GM19351 (cell line): ENCODE results near the gene MPHOSPH8.
A peak's percentile ranks its signal among the peaks of the same experiment; 100 is the strongest.
"Not testable (repeated sequence)": the region's sequence is repeated elsewhere in the genome, so short reads cannot be mapped to it uniquely, and the experiment has no call there.

Source experiments
- ATAC-seq: cut with Tn5 transposase; IDR thresholded peaks from one replicate; pipeline ENCODE4 v1.9.1; 2021; ENCODE audit warnings: mild to moderate bottlenecking, moderate library complexity; ENCODE audit not compliant: unreplicated experiment

MPHOSPH8 gene

DNA sequence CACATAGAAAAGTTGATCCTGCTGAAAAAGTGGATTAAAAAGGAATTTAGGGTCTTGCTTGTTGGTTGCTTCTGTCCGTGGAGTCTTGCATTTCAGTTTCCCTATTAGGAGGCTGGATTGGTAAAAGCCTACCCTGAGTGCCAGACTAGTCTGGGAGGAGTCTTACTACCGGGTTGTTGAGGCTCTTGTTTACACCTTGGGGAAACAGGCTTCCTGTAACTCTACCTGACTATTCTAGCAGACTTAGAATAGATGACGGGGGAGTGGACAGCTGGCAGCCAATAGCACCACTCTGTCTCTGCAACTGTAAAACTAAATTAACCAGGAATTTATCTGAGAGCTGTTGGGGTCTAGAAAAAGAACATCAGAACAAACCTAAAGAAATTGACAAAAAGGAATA lies 11.3 kb upstream of the MPHOSPH8 start:
- ATAC-seq, result no peak

DNA sequence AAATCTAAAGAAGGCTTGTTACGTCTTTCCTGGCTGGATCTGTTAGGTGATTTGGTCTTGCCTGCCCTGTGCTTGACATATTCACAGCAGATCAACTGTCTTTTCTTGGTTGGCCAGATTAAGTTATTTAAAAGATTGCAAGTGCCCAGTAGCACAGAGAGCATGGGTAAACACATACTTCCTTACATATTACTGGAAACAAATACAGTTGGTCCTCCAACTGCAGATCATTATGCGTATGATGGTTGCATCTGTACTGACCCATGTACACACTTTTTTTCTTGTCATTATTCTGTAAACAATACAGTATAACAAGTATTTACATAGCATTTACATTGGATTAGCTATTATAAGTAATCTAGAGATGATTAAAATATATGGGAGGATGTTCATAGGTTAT lies 9.2 kb upstream of the MPHOSPH8 start:
- ATAC-seq, result no peak

DNA sequence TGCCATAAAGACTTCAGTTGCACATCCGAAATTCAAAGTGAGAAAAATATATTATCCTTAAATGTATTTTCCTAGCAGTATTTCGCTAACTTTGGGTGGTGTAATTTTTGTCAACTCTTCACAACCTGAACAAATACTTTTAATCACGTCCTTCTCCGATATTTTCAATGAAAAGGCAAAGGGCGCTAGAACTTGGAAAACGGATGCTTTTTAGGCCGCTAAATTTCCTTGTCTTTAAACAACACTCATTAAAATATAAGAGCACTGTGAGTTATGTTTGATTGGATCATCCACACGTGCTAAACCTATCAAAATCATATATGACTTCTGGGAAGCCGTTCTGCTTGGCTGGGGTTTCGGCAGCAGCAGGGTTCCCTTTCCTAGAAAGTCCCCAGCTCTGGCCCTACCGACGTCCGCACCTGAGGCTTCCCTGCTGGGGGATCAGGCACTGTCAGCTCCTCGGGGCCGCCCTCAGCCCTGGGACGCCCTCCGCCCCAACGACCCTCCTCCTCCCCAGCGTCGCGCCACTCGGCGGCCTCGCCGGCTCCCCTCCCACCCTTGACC lies 462 bp upstream of the MPHOSPH8 start:
- ATAC-seq, result no peak

DNA sequence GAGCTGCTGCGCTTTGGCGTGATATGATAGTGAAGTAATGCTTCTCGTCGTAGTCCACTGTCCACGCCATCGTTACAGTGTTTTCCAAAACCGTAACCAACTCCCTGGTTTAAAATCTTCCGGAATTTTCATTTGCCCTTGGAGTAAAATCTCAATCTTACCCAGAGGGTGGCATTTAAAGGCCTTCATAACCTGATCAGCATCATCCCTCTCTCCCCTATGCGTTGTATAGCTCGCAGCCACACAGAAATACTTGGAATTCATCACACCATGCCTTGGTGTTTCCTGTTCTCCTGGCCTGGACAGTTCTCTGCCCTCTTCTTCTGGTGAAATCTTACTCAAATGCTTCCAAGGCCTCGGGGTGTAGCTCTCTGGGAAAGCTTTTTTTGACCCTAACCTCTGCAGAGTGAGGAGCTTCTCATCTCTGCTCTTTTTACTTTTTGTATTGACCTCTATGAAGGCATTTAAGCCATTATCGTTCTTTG lies 839 bp downstream of the MPHOSPH8 start:
- peak; percentile 22 for ATAC-seq

DNA sequence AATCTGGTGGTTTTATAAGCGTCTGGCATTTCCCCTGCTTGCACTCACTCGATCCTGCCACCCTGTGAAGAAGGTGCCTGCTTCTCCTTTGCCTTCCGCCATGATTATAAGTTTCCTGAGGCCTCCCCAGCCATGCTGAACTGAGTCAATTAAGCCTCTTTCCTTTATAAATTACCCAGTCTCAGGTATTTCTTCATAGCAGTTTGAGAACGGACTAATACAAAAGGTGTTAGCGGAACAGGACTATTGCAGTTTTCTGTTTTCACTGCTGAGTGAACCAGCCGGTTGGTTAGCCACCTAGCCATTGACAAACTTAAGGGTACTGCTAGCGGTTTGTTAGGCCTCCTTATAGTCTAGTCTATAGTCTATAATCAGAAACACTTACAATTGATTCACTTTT lies 2.5 kb downstream of the MPHOSPH8 start:
- ATAC-seq, result not testable (repeated sequence)

DNA sequence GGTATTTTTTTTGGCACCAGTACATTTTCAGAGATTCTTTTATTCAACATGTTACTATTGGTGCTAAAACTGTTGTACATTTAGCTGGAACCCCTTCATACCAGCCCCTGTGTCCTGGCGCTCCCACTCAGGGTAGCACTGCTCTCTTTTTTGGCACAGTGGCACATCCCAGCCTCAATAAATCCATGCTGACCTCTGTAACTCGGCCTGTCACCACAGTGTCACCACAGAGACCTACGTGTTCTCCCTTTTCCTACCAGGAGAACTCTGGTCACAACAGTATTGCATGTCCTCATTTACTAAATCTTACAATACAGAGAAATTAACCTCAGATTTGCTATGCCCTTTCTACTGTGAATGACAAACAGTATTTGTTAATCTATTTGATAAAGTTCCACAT lies 10.2 kb downstream of the MPHOSPH8 start:
- ATAC-seq, result no peak

DNA sequence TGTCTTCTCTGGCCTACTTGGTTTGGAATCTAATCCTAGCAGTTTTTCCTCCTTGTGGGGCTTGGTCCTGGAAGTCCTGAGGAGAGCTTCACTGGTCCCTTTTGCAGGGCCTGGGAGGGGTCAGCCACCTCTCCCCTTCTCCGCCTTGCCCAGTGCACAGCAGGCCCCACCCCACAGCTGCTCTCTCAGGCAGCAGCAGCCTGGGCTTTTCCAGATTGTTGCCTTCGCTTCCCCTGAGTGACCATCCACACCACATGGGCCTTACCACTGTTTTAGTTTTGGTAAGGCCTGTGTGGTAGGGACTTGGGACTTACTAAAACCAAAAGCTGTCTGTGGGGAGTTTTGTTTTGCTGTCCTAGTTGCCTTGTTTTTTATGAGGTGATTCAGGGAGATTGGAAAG lies 11.5 kb downstream of the MPHOSPH8 start:
- no peak for ATAC-seq

DNA sequence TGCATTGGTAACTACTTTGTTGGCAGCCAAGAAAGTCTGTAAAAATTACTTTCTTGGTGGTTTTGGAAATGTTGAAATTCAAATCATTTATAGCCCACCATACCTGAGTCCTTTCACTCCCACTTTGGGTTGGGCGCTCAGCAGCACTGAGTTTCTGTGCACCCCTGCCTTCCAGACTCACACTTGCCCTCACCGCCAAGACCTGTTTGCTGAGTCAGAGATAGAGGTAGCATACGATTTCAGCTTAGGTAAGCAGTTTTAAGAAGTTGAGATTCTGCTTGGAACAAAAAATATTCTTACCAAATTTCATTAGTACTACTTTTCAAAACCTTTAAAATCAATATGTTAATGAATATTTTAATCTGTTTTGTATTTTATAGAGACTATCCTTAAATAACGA lies 12.6 kb downstream of the MPHOSPH8 start:
- no peak for ATAC-seq

DNA sequence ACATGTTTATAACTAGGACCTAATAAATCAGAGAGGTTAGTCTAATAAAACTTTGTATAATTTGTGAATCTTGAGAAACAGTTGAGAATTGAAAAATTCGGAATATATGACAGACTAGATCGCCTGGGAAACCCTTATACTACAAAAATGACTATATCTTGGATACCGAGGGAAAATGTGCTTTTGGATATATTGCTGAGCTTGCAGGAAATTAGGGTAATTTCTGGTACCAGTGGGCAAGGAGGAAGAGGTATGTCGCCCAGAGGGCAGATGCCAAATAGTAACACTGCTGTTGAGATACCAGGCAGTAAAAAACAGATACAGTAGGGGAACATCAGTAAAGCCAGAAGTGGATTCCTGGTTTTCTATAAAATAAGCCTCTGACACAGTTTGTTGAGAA lies 17.3 kb downstream of the MPHOSPH8 start:
- no peak for ATAC-seq

DNA sequence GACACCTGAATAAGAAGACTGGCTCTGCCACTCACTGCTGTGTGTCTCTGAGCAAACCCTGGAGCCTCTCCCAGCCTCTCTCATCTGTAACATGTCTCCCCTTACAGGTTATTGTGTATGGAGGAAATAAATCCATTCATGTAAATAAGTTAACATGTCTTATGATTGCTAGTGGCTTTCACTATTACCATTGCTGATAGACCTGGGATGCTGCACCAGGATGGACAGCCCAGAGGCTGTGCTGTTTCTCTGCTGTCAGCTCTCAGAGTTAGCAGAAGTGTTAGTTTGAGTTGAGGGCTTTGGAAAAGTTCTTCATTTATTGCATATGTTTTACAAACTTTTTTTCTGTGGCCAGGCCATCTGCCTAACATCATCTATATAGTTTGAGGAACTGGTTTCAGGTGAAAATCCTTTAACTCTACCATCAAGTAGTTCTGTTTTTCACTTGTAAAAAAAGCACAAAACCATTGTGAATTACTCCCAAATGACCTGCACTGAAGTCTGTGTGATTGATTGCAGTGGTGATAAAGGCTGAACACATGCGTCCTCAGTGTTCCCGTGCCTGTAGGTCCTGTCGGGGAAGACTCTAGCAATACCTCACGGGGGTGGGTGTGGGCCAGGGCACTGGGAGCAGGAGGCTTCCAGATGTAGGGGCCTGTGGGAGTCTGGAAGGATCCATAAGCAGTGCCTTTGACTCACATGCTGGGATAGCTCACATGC lies 24.6 kb downstream of the MPHOSPH8 start:
- no peak for ATAC-seq

DNA sequence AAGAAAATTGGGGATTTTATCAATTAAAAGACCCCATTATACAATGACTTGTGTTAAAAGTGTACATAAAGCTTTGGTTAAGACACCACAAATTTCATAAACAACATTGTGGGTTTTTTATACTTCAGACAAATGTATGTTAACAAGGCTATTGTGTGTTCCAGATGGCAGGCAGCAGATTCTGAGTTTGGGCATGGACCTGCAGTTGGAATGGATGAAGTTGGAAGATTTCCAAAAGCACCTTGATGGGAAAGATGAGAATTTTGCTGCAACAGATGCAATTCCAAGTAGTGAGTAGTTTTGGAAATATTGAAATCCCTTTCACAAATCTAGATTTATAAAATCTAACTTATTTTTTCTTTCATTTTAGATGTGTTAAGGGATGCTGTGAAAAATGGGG lies 25.4 kb downstream of the MPHOSPH8 start:
- ATAC-seq, result no peak

DNA sequence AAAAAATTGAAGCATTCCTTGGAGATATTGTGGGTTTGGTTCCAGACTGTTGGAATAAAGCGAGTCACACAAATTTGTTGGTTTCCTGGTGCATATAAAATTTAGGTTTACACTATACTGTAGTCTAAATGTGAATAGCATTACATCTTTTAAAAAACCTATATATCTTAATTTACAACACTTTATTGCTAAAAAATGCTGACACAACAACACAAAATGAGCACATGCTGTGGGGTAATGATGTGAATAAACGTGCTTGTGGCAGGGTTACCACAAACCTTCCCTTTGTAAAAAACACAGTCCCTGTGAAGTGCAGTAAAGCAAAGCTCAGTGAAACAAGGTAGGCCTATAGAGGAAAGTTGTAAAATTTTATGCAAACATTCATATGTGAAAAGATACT lies 27.7 kb downstream of the MPHOSPH8 start:
- no peak for ATAC-seq

DNA sequence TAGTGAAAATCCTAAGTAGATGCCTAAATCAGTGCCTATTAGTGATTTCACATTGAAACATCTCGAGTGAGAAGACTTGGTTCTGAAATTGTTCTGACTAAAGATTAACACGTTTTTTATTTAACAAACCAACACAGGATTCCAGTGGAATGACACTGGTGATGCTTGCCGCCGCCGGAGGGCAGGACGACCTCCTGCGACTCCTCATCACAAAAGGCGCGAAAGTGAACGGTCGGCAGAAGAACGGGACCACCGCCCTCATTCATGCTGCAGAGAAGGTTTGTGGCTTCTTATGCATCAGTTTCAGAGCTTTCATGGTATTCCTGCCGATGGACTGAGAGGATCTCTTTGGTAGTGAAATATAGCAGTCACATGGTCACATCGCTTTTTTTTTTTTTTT lies 28.1 kb downstream of the MPHOSPH8 start:
- ATAC-seq, result no peak

DNA sequence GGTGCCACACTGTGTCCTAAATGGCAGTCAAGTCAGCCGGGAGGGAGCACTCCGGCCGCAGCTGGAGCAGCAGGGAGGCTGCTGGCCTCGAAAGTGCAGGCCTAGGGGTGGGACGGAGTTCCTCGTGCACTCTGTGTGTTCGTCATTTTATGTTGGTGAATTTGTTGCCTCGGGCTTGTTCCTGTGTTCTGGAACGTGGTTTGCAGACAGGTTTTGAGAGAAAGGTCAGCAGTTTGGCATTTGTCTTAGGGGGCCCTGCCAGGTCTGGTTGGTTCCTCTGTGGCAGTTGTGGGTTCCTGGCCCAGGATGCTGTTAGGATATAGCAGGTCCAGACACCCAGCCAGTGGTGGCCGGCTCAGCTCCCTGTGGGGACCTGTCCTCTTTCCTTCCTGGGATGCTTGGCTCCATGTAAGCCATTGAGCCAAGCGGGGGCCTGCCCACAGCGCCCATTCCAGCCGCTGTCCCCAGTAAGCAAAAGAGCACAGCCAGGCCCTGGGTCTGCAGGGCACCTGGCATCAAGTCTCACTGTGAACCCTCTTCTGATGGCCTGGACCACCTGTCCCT lies 30.0 kb downstream of the MPHOSPH8 start:
- no peak for ATAC-seq

DNA sequence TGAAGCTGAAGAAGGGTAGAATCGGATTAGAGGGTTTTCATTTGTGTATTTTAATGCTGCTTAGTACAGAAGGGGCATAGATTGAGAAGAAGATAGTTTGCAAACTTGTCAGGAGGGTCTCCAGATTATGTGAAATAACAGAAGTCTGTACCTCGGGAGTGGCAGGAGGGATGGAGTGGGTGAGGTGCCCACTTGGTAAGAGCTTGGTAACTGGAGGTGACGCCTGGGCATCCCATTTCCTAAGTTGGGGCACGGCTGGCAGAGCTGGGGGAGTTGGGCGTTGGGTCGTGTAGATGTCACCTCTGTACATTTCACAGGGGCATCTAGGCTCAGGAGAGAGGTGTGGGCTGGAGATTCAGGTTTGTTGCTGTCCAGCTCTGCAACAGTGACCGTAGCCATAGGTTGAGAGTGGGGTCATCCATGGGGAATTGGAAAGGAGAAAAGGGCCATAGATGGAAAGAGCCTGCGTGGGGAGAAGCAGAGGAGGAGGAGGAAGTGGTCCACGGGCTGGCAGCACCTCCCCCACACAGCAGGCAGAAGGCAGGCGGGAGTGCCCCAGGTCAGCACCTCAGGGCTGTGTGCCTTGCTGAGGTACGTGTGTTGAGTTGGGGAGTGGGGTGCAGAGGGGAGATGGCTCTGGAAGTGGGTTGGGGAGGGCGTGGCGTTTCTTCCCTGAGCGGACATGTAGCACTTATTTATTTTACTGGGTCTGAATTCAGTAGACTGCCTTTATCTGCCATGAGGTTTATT lies 31.2 kb downstream of the MPHOSPH8 start:
- ATAC-seq, result no peak

DNA sequence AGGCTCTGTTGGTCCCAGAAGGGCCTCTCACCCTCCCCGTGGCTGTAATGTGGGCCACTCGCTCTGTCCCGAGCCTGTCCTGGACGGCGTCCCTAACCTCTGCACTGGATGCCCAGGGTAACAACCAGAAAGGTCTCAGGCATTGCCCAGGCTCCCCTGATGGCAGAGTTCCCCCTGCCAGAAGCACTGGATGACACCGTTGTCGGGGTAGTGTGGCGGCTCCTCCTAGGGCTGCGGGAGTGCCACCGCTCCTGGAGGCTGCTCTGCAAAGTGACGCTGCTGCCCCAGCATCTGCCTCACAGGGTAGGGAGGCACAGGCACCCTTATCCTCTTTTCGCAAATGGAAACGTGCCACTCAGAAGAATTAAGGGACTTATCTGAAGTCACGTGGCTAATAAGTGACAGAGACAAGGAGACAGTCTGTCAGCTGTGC lies 32.0 kb downstream of the MPHOSPH8 start:
- ATAC-seq, result no peak

DNA sequence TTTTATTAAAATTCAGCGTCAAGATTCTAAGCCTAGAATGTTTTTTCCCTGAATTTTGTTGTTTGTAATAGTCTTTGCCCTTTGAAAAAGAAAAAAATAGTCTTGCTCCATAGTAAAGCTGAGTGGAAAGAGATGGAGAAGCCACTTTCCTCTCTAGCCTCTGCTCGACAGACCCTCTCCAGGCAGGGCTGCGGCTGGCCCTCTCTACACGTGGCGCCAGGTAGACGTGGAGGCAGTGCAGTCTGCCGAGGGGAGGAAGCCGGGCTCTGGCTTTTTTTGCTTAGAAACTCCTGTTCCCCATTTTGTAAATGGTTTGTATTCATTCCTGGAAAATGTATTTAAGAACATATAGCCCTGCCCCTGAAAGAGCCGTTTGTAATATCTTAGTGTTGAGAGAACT lies 35.3 kb downstream of the MPHOSPH8 start:
- ATAC-seq, result no peak

DNA sequence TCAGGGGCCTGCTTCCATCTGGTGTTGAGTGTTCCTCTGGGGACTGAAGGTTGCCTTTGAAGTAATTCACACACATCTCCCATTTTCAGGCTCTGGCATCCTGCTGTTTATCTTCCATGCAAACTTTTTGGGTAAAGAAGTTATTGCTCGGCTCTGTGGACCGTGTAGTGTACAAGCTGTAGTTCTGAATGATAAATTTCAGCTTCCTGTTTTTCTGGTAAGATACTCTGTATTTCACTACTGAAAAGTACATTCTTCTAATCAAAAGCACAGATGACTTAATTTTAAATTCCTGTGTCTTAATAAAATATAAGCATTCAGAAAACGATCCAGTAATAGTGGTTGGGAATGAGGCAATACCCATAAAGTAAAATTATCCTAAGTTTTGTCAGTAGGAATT lies 36.7 kb downstream of the MPHOSPH8 start:
- no peak for ATAC-seq

DNA sequence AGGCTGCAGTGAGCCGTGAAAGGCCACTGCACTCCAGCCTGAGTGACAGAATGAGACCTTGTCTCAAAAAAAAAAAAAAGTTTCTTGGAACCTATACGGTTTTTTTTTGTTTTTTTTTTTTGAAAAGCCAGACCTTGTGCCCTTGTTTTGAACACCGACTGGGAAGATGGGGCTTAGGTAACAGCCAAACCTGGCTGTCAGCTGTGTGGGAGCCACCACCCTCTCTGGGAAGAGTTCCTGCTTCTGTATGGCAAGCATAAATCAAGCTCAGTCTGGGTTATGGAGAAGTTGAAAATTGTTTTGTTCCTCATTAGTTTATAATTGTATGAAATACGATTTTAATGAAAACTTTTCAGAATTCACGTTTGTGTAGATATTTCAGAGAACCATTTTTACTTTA lies 39.5 kb downstream of the MPHOSPH8 start:
- no peak for ATAC-seq

DNA sequence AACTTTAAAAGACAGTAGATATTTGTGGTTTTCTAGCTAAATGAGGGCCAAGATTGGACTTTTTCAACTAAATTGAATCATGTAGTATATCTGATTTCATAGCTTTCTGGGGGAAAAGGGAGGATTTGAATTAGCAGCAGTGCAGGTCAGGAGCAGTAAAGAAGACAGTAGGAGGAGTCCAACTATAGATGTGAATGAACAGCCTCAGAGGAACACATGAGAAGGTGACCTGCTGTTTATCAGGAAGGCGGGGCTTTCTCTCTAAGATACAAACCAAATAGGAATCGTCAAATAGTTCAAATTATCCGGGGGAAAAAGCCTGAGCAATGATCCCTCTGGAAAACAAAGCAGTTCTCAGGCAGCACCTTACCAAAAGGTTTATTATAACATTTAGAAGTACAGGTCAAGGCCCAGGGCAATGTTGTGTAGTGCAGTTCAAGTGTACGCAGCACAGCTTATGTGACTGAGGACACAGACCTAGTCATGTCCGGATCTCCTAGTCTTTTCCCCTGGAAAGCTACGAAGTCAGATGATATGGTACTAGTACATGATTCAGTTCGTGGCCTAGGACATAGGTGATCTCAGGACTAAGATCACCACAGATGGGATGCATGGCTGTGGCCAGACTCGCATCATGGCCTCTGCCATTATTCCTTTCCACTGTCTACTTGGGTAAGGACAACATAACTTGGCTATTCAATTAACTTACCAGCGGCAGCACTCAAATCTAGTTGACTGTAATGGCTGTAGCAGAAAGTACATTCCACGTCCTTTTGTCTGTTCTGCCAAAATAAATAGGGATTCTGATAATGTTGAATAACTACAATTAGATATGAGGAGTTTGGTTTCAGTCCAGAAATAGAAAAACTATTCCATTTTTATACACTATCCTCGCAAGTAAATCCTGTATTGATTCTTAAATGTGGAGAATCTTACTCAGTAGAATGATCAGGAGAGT lies 40.3 kb downstream of the MPHOSPH8 start:
- no peak for ATAC-seq

DNA sequence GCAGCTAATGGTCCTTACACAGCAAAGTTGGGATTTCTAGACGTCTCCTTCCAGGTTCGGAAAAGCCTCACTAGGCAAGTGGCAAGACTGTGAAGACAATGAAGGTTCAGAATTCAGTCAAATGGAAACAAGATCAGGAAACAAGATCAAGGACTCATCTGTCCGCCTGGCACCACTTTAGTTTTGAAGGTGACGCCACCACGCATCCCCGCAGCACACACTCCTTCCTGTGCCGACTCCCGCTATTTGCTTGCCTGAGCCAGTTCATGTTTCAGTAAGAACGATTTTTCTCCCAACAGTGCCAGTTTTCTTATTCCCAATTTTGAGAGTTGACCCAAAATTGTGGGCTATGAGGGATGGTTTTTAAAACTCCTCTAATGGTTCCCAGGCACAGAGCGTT lies 41.4 kb downstream of the MPHOSPH8 start:
- ATAC-seq, result no peak
